Prostate gland (tissue), 2 donors: Measurements from ENCODE around the gene CARMIL1.

ENCODE experiments used
- POLR2AphosphoS5 ChIP-seq: sonication (generic); formaldehyde crosslinking; IDR thresholded peaks from one replicate; pipeline ENCODE4 v1.6.1; 2017; ENCODE audit warnings: antibody characterized with exemption
- TF ChIP-seq, protein P1 (sequence below), 4 experiments: fragments of 200-600 bp in 2 of 4; fragments of 450-650 bp in 2 of 4; sonication (generic) in 2 of 4; IDR thresholded peaks; 1 replicate in 3 of 4; 2 replicates in 1 of 4; pipeline ENCODE4 v1.5.1; 2016 to 2019; ENCODE audit warnings: antibody characterized with exemption in 4 of 4, mild to moderate bottlenecking in 2 of 4, moderate library complexity in 2 of 4

DNA sequence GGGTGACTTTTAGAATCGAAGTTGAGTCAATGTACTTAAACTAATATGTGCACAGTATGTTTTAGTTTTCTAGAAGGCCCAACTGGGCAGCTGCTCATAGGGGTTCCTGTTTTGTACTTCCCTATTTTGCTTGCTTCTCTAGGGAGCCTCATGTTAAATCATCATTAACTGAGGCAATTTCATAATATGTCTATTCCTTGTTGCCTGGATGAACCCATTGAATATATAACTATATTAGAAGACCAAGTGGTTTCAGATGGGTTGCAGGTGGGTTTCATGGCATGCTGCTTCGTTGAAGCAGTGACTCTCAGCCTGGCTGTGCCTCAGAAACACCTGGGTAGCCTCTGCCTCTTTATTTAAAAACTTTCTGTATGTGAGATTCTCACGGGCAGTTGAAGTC, 22.2 kb downstream of the CARMIL1 start:
- TF ChIP-seq, protein P1, sequence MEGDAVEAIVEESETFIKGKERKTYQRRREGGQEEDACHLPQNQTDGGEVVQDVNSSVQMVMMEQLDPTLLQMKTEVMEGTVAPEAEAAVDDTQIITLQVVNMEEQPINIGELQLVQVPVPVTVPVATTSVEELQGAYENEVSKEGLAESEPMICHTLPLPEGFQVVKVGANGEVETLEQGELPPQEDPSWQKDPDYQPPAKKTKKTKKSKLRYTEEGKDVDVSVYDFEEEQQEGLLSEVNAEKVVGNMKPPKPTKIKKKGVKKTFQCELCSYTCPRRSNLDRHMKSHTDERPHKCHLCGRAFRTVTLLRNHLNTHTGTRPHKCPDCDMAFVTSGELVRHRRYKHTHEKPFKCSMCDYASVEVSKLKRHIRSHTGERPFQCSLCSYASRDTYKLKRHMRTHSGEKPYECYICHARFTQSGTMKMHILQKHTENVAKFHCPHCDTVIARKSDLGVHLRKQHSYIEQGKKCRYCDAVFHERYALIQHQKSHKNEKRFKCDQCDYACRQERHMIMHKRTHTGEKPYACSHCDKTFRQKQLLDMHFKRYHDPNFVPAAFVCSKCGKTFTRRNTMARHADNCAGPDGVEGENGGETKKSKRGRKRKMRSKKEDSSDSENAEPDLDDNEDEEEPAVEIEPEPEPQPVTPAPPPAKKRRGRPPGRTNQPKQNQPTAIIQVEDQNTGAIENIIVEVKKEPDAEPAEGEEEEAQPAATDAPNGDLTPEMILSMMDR (IDR thresholded peaks at IDR 0.05), result no peak
- TF ChIP-seq POLR2AphosphoS5, result no peak
